OCI-LY3 (cell line): ENCODE results near the gene CLEC3B.

ENCODE experiments used
- EZH2phosphoT487 ChIP-seq: fragments of 200-600 bp; shearing (Covaris generic); IDR thresholded peaks from 2 replicates; pipeline ENCODE4 v1.6.1; 2018; ENCODE audit warnings: antibody characterized with exemption, mixed run types, low read depth
- TF ChIP-seq, protein P1 (sequence below): fragments of 200-600, 300-600 bp; sonication (generic); IDR thresholded peaks from 2 replicates; pipeline ENCODE4 v1.5.1; 2014; ENCODE audit warnings: antibody characterized with exemption, low read length, low read depth

DNA sequence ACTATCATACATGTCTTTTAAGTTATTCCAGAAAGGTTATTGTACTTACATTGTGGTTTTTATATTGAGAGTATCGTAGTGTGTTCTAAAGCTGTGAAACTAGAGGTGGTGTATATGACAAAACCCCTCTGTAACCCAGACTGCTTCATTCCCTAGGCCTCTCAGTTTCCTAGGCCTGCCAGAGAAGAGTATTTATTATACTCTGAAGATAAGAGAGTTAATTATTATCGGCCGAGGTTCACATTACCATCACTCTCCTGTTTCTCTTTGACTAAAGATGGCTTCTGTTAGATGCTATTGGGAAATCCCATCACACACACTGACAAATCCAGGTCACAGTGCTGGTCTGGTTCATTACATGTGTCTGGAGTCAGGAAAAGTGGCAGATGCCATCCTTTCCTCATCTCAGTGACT lies 29.5 kb upstream of the CLEC3B start:
- TF ChIP-seq, protein P1, sequence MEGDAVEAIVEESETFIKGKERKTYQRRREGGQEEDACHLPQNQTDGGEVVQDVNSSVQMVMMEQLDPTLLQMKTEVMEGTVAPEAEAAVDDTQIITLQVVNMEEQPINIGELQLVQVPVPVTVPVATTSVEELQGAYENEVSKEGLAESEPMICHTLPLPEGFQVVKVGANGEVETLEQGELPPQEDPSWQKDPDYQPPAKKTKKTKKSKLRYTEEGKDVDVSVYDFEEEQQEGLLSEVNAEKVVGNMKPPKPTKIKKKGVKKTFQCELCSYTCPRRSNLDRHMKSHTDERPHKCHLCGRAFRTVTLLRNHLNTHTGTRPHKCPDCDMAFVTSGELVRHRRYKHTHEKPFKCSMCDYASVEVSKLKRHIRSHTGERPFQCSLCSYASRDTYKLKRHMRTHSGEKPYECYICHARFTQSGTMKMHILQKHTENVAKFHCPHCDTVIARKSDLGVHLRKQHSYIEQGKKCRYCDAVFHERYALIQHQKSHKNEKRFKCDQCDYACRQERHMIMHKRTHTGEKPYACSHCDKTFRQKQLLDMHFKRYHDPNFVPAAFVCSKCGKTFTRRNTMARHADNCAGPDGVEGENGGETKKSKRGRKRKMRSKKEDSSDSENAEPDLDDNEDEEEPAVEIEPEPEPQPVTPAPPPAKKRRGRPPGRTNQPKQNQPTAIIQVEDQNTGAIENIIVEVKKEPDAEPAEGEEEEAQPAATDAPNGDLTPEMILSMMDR = no peak
- no peak for TF ChIP-seq EZH2phosphoT487
